Cortex of kidney (tissue), 1 donor: ENCODE data around the gene OR2W3.
"Not testable (repeated sequence)": the region's sequence is repeated elsewhere in the genome, so short reads cannot be mapped to it uniquely, and the experiment has no call there.

Experiments used
- DNase-seq: peaks from one replicate; lab custom pipeline; 2025; lab: John Stamatoyannopoulos, UW

The OR2W3 gene

GRCh38 chr1:247919952-247920351, 24.6 kb downstream of the OR2W3 start, which contains the start of gene OR2T8:
OR2T8 (plus strand) TSS chr1:247920252; CDS start chr1:247921018, 766 bp downstream.
- no peak for DNase-seq

- DNase-seq, result no peak
Observed at GRCh38 chr1:247923941-247924340, 28.6 kb downstream of the OR2W3 start.

- DNase-seq, result no peak
Observed at GRCh38 chr1:247924868-247925267, 29.5 kb downstream of the OR2W3 start, which contains the start of gene OR2AJ1. OR2AJ1 (plus strand) TSS chr1:247924889; CDS start chr1:247933769, 8,880 bp downstream.

- no peak for DNase-seq
Observed at GRCh38 chr1:247933989-247934388, 38.6 kb downstream of the OR2W3 start.

GRCh38 chr1:247935781-247936180, 40.4 kb downstream of the OR2W3 start:
- DNase-seq, result no peak

- no peak for DNase-seq
Observed at GRCh38 chr1:247936415-247936814, 41.0 kb downstream of the OR2W3 start.

- not testable (repeated sequence) for DNase-seq
Observed at GRCh38 chr1:247936965-247937734, 41.8 kb downstream of the OR2W3 start.

GRCh38 chr1:247942624-247943023, 47.2 kb downstream of the OR2W3 start:
- no peak for DNase-seq
